Daoy (cell line): ENCODE data around the gene TAF11L2. TPM values are rescaled to one million over a fixed set of nuclear protein-coding genes. Genes with fewer than 3 reads are reported as not detected.
"Not testable (repeated sequence)": the region's sequence is repeated elsewhere in the genome, so short reads cannot be mapped to it uniquely, and the experiment has no call there.

Source experiments
- DNase-seq: peaks from one replicate; pipeline ENCODE4 v3.0.0-alpha.2; 2015; ENCODE audit warnings: low read depth
- total RNA-seq: library from RNA; depleted of rRNA; stranded (reverse); fragments of >200 nt; shearing (Covaris generic); gene quantifications from 2 replicates; pipeline ENCODE4 v1.2.3, GENCODE V29; 2014; rRNA removed

The TAF11L2 gene
- total RNA-seq, 1 experiment from 2014 or later, result not detected

DNA sequence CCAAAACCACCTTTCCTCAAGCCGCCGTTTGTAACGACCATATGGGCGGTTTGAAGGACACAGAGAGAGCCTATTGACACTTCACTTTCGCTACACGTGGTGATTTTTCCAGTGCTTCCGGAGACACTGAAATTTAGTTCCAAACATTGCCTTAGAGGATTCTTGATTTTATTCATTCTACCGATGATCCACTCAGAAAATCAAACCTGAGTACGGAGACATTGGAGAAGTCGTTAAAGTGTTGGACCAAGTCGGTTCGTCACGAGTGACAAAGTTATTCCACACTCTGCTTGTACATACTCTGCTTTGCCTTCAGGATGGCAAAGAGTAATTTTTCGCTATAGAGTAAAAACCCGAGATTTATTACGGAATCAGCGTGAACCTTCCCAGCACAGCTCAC lies 28.5 kb downstream of the TAF11L2 start:
- not testable (repeated sequence) for DNase-seq

DNA sequence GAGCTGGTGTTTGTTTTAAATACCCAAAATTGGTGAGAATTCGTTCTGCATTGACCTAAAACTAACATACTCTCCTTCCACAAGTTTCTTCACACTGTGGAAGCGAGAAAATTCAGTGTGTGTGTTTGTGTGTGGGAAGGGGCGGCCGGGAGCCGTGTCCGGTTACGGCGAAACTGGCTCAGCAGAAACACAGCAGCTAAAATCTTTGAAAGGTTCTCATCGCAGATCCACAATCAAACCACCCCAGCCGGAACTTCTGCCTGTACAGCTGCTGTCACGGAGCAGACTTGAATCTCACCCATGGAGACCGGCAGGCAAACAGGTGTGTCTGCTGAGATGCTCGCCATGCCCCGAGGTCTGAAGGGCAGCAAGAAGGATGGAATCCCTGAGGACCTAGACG lies 30.3 kb downstream of the TAF11L2 start, which contains the start of gene TAF11L6:
Gene TAF11L6 (plus strand): TSS at position 301 of the 400 bp plus-strand sequence.
- not testable (repeated sequence) for DNase-seq

Other genes starting within 250 kb of the TAF11L2 start
- gene TAF11L3, start 20.1 kb downstream of the TAF11L2 start, total RNA-seq, result not detected in 2 replicates
- not detected in 2 replicates for gene TAF11L4, start 23.6 kb downstream of the TAF11L2 start, total RNA-seq
- gene TAF11L5, start 27.0 kb downstream of the TAF11L2 start, total RNA-seq, result not detected in 2 replicates
- not detected in 2 replicates for gene TAF11L6, start 30.4 kb downstream of the TAF11L2 start, total RNA-seq
- not detected in 2 replicates for gene TAF11L7, start 87.5 kb downstream of the TAF11L2 start, total RNA-seq
- not detected in 2 replicates for gene TAF11L8, start 92.7 kb downstream of the TAF11L2 start, total RNA-seq
- gene TAF11L9, start 96.2 kb downstream of the TAF11L2 start, total RNA-seq, result not detected in 2 replicates
- gene TAF11L10, start 99.6 kb downstream of the TAF11L2 start, total RNA-seq, result not detected in 2 replicates
- gene TAF11L11, start 106.0 kb downstream of the TAF11L2 start, total RNA-seq, result not detected in 2 replicates
- gene TAF11L12, start 112.2 kb downstream of the TAF11L2 start, total RNA-seq, result not detected in 2 replicates
- 0.17 TPM in 1 of 2 replicates, not detected in the other for gene TAF11L13, start 133.9 kb downstream of the TAF11L2 start, total RNA-seq
- not detected in 2 replicates for gene TAF11L14, start 136.2 kb downstream of the TAF11L2 start, total RNA-seq